ENCODE measurements around the gene RAD18.

The RAD18 gene

DNA sequence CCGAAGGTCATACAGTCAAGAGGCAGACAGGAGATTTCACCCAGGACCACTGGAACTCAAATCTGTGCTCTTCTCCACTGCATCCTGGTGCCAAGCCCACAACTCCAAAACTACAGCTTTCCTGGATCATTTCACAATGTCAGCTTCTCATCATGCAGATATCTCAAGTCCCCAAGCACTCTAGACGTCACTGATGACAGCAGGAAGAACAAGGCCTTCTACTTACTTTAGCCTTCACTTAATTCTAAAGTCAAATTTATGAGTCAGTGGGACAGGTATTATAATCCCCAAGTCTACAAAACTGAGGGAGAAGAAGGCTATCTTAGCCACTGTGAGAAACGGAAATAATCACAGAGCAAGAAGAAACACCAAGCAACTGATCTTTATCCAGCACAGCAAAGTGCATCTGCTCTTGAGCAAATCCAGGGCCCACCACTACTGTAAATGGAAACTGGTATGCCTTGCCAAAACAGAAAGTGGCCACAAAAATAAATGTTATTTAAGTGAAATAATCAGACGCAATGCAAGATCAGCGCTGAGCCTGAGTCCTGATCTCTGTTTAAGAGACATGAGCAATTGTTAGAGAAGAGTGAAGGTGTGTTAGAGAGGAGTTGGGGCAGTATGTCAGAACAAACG is 928 bp downstream of the RAD18 start:
- DNase-seq: no peak

DNA sequence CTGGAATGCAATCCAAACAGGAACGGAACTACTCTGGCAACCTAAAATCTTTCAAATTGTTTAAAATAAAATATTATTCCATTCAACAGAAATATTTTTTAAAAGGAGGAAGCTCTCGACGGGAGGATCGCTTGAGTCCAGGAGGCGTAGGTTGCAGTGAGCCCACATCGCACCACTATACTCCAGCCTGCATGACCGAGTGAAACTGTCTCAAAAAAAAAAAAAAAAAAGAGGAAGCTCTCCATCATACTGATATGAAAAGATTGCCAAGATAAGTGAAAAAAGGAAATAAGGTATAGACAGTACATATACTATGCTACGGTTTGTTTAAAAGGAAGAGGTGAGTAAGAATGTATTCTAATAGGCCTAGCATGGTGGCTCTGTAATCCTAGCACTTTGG is 3.6 kb downstream of the RAD18 start:
- DNase-seq: no peak

- no peak for DNase-seq
Measured at GRCh38 chr3:8954938-8955763, 8.1 kb downstream of the RAD18 start.

DNA sequence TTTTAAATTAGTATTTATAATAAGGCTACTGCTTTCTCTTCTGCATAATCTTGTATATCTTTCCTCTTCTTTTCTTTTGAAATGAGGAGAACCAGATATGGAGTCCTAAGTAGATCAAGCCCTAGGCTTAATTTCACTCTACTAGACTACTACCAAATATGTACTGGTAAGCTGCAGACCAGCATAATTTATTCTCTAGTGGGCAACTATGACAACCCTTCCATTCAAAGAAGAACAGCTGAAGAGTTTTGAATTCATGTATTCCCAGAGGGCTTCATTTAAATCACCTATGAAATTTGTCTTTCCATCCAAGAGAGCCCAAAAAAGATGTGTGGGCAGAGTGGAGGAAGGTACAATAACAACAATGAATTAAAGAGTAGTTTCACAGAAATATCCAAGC is 10.0 kb downstream of the RAD18 start:
- DNase-seq: no peak

GRCh38 chr3:8952130-8952529 is 11.1 kb downstream of the RAD18 start:
- no peak for DNase-seq

- no peak for DNase-seq
Measured at GRCh38 chr3:8945890-8946600, 17.2 kb downstream of the RAD18 start.

GRCh38 chr3:8942746-8943488 is 20.4 kb downstream of the RAD18 start:
- DNase-seq: no peak

DNA sequence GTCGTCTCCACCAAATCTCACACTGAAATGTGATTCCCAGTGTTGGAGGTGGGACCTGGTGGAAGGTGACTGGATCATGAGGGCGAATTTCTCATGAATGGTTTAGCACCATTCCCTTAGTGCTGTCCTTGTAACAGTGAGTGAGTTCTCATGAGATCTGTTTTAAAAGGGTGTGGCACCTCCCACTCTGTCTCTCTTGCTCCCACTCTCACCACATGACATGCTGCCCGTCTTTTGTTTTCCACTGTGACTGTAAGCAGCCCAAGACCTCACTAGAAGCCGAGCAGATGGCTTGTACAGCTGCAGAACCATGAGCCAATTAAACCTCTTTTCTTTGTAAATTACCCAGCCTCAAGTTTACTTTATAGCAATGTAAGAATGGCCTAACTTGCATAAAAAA is 21.2 kb downstream of the RAD18 start:
- no peak for DNase-seq

DNA sequence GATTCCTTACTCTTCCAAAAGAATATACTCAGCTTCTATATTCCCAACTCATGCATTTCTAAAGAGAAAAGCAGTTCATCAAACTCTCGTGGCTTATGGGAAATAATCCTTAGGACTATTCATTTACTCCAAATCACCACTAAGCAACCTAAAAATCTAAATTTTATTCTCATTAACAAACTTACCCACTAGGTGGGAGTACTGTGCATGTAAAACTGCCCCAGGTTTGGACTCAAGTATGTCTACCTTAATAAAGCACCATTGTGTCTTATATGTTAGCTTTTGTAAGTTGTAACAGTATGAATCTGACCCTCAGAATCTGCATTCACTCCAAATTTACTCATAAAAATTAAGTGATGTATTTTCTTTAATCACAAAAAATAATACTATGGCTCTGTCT is 25.3 kb downstream of the RAD18 start:
- no peak for DNase-seq

DNA sequence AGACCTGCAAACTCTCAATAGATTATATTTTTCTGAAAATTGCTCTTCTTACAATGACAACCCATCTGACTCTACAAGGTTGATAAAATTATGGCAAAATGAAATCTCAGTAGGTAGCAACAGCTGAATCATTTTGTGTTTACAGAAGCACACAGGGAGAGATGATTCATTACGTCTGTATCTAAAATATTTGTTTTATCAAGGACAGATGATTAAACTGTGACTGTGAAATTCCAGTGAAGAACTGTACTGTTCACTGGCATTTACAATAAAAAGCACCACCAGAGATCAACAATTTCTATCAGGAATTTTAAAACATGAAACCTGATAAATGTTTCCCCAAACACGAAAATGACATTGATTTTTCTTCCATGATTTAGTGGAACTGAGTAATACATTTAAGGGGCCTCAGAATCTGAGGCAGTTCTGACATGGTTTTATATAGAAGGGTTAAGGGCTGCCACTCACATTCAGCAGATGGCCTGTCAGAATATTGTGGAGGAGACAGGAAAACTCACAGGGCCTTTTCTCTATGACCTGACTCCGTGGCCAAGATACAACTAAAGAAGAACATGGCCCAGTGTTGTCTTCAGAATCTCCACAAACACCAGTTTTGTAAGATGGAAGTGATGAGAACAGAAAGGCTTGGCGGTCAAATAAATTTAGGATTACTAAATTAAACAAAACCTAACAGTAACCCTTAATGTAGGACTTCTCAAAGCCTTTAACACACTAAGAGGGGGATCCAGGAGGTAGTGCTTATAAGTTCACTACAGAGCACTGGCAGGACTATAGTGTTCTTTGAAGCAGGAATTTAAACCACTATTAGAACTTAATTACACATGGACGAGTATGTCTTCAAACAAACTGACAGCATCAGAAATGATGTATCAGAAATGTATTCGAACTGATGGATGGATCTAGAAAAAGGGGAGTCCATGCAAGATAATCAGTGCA is 25.9 kb downstream of the RAD18 start:
- no peak for DNase-seq

- DNase-seq: no peak
Measured at GRCh38 chr3:8932507-8932906, 30.8 kb downstream of the RAD18 start.

- no peak for DNase-seq
Measured at GRCh38 chr3:8931342-8931741, 31.9 kb downstream of the RAD18 start.

GRCh38 chr3:8929860-8930259 is 33.4 kb downstream of the RAD18 start:
- no peak for DNase-seq

- DNase-seq: no peak
Measured at GRCh38 chr3:8914491-8914890, 48.8 kb downstream of the RAD18 start.

DNA sequence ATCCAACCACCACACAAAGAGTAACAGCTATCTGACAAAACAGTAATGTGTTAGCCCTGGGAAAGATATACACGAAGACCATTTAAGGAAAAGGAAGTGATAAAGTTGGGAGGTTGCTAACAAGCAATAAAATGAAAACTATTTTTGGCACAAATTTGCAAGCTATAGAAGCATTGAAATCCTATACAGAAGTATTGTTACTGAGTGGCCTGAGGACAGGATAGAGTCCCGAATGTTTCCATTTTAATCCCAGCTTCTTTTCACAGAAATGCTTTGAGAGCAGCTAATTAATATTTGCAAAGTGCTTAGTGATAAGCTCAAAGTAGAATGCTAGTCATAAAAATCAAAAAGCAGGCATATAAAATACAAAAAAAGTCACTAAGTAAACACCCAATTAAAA is 51.5 kb downstream of the RAD18 start:
- DNase-seq: no peak

DNA sequence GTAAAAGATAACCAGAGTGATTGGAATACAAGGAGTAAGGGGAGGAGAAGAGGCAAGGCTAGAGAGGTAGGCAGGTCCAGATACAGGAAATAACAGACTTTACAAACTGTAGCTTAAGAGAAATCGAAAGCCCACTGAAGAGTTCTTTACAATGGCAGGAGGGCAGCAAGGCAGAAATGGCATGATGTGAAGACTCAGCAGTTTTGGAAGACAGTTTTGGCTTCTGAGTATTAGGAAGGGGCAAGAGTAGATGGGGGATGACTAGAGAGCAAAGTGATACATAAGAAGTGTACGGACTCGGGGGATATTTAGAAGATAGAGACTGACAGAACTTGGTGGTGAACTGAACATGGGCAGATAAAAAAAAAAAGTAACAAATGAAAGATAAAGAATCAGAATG is 54.1 kb downstream of the RAD18 start:
- no peak for DNase-seq

DNA sequence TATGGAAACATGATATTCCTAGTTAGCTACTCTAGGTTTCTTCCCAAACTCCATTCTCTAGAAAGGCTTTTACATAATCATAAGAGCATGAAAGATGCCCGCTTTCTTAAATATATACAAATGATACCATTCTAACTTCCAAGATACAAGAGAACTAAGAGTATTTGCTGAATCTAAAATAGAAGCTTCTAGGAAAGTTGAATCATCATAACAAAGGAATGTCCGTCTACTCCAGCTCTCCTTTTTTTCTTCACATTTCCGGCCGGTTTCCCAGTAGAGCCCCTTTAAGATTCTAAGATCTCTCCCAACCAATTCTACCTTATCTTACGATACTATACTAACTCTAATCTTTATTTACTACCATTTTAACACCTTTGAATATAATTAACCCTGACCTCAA is 60.1 kb downstream of the RAD18 start:
- no peak for DNase-seq

DNA sequence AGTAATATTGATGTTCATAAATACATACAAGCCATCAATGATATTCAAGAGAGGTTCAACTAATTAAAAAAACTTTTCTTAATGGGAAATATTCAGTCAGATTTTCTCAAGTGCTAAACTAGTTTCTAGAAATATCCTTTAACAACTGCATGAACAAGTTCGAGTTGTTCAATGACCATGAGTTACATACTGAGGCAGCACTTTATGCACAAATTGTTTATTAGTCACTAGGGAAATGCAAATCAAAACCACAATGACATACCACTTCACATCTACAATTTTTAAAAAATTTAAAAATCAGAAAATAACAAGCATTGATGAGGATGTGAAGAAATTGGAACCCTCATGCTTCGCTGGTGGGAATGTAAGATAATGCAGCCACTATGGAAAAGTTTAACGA is 62.4 kb downstream of the RAD18 start:
- no peak for DNase-seq

DNA sequence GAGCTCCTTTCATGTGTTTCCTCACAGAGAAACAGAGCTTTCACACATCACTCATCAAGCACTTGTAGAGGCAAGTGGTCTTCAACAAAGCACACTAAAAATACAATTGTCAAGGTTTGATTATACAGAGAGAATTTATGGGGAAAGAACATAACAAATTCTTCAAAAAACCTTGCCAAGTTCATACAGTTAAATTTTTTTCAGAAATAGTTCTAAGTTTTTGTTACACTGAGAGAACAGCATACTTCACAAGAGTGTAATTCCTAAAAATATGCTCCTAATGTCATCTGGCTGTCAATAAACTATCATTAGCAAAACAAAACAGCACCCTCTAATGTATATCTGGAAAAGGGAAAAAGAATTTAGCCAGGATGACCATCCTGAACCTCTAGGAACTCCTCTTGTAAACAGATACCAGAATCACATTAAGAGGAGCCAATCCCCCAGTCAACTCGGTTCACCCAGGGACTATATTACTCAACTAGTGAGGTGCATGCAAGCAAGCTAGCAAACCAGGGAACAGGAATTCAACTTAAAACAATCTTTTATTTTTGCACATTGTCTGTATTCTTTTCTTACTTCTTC is 63.3 kb downstream of the RAD18 start:
- no peak for DNase-seq

GRCh38 chr3:8895829-8896228 is 67.4 kb downstream of the RAD18 start:
- DNase-seq: no peak

GRCh38 chr3:8893001-8893400 is 70.3 kb downstream of the RAD18 start:
- no peak for DNase-seq

GRCh38 chr3:8891774-8892173 is 71.5 kb downstream of the RAD18 start:
- no peak for DNase-seq
